HG03280 (cell line): Measurements from ENCODE around the gene NADSYN1.
A peak's percentile ranks its signal among the peaks of the same experiment; 100 is the strongest.

ENCODE experiments used
- ATAC-seq: cut with Tn5 transposase; IDR thresholded peaks from one replicate; pipeline ENCODE4 v1.9.1; 2021; ENCODE audit warnings: mild to moderate bottlenecking, moderate library complexity; ENCODE audit not compliant: unreplicated experiment

NADSYN1 gene

GRCh38 chr11:71433648-71434450, 19.2 kb upstream of the NADSYN1 start:
- no peak for ATAC-seq

DNA sequence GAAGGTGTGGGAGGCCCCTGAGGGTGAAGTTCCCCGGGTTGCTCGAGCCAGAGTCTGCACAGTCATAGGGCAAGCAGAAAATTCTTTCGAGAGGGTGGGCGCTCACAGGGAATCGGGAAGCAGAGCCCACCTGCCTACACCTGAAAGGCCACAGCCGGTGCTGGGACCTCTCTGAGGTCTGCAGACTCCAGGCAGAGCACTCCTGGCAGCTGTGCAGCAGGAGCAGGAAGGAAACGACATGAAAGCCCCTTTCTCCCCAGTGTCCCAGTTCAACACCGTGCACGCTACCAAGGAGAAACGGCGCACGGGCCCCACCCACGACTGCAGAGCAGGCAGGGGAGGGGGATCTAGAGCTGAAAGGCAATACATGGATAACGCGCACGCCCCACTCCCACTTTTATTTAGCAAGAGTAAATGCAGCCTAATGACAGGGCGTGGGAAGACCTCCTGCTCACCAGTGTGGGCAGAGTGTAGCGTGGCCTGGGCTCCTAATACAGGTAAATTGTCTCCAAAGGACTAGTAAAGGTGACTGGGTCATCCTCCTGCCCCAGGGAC, 18.4 kb upstream of the NADSYN1 start:
- ATAC-seq: no peak

DNA sequence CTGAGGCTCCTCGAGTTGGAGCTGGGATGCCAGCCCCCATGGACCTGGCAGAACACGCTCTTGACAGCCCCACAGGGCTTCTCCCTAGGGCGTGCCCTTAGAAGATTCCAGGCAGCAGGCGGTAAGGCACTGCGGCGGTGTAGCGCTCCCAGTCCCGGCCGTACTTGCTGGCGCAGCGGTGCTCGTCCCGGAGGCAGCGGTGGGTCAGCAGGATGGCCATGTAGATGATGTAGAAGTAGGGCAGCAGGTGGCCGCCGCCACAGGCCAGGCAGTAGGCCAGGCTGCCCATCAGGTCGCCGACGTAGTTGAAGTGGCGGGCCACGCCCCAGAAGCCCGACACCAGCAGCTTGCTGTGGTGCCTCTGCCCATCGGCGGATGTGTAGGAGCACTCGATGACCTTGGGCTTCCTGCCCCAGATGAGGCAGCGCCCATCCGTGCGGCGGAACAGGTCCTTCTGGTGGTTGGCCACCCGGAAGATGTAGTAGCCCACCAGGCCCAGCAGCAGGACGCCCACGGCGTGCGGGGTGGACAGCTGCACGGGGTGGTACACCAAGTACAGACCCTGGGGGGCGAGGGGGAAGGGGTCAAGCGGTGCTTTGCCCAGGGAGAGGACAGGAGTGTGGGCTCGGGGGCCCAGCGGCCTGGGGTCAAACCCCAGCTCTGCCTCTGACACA, 17.6 kb upstream of the NADSYN1 start:
- ATAC-seq: no peak

DNA sequence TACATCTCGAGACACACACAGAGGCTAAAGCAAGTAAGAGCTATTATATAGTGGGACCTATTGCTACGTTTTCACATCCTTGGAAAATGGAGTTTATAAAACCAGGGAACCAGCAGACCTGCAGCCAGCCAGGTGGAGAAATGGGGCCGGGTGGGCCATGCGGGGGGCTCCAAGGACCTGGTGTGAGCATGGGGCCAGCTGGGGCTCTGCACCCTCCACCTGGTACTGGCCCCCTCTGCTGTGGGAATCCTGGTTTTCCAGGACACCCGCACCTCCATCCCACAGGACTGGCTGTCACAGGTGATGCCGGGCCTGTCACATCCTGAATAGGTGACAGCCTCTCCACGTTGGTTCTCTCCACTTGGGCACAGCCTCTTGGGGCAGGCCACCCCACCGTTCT, 16.1 kb upstream of the NADSYN1 start:
- no peak for ATAC-seq

GRCh38 chr11:71437399-71437798, 15.6 kb upstream of the NADSYN1 start:
- ATAC-seq: no peak

- no peak for ATAC-seq
These were observed 15.1 kb upstream of the NADSYN1 start for GRCh38 chr11:71437879-71438278.

DNA sequence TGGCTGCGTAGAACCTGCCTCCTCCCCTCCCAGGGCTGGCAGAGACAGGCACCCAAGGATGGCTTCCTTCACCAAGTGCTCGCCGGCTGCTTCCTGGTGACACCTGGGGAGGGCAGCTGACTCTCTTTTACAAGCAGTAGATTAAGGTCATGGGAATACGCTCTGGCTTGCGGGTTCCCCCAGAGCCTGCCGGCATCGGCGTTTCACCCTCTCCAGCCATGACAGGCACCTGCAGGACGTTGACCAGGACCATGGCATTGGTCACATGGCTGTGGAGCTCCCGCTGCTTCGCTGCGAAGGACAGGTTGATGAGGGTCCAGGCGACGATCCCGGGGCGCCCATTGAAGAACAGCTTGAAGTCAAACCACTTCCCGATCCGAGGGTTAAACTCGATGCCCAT, 14.4 kb upstream of the NADSYN1 start:
- no peak for ATAC-seq

DNA sequence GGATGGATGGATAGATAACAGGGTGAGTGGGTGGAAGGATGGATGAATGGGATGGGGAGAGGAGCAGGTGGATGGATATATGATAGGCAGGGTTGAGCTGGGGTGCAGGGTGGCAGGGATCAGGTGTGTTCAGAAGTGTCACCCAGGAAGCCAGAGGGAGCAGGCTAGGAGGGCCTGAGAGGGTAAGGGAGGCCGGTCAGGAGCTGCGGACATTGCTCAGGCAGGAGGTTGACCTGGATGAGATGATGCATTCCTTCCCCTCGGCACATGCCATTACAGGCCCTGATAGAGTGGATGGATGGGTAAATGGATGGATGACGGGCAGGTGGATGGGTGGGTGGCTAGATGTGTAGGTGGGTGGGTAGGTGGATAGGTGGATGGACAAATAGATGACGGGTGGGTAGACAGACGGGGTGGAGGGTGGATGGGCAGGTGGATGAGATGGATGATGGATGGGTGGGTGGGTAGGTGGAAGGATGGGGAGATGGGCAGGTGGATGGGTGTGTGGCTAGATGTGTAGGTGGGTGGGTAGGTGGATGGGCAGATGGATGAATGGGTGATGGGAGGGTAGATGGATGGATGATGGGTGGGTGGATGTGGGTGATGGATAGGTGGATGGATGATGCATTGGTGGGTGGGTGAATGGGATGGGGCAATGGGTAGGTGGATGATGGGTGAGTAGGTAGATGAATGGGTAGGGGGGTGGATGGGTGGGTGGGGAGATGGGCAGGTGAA, 12.8 kb upstream of the NADSYN1 start:
- no peak for ATAC-seq

DNA sequence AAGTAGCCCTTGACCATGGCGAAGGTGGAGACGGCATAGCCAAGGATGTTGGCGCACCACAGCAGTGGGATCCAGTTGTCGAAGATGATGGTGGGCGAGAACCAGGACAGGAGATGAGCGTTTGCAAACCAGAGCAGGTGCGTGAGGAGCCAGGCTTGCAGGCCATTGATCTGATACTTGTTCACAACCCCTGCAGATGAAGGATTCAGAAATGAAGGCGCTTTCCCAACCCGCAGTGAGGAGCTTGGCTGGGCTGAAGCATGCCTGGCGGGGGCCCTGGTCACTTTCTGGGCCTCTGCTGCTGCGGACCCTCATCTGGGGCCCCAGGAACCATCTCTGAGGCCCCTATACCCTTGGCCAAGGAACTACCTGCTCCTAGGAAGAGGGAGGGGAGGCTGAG, 11.8 kb upstream of the NADSYN1 start:
- no peak for ATAC-seq

DNA sequence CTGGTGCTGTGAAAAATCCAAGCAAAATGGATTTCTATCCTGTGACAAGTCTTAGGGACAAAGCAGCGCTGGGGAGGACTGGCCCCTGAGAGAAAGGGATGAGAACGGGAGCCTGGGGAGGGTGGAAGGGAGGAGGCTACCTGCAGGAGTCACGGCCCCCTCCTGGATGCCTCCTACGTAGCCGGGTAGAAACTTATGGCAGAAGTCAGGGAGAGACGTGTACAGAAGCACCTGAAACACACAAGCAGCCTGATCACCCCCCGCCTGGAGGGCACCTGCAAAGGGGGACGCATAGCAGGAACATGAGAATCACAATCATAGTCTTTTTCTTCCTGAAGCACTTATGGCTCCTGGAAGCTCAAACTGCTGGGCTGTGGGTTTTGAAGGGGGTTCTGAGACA, 10.9 kb upstream of the NADSYN1 start:
- ATAC-seq: no peak

GRCh38 chr11:71442880-71443279, 10.1 kb upstream of the NADSYN1 start:
- no peak for ATAC-seq

- ATAC-seq: no peak
These were observed 9.1 kb upstream of the NADSYN1 start for GRCh38 chr11:71443736-71444445.

DNA sequence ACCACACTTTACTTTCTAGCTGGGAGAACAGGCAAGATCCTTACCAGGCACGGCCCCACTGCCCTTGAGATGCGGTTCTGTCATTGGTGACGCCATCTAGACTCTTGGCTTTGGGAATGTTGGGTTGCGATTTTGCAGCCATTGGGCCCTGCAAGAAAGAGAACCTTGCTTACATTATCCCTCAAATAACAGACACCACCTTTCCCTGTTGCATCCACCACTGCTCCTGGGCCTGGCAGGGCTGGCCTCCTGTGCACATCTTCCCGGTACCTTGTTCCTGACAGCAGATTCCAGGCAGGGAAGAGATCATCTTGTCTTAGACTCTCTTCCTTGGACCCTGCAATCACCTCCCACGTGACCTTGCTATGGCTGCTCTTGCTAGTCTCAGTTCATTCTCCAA, 8.2 kb upstream of the NADSYN1 start:
- no peak for ATAC-seq

- ATAC-seq: no peak
These were observed 6.9 kb upstream of the NADSYN1 start for GRCh38 chr11:71446150-71446549.

GRCh38 chr11:71446942-71447688, 5.9 kb upstream of the NADSYN1 start:
- no peak for ATAC-seq

- no peak for ATAC-seq
These were observed 5.2 kb upstream of the NADSYN1 start for GRCh38 chr11:71447791-71448256.

GRCh38 chr11:71448257-71449171, 4.5 kb upstream of the NADSYN1 start, which contains the start of gene DHCR7:
Gene DHCR7, minus strand, starts transcription at chr11:71448393. Its CDS starts 3,441 bp downstream, at chr11:71444952.
- peak; percentile 82 for ATAC-seq

DNA sequence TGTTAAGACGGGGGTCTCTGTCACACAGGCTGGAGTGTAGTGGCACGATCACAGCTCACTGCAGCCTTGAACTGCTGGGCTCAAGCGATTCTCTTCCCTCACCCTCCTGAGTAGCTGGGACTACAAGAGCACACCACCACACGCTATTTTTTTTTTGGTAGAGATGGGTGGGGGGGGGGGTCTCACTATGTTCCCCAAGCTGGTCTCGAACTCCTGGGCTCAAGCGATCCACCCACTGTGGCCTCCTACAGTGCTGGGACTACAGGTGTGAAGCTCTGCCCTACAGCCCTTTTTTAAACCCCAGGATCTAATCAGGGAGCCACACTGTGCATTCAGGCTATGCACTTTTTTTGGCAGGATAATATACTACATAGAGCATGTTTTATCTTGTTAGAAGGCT, 3.4 kb upstream of the NADSYN1 start:
- ATAC-seq: no peak

DNA sequence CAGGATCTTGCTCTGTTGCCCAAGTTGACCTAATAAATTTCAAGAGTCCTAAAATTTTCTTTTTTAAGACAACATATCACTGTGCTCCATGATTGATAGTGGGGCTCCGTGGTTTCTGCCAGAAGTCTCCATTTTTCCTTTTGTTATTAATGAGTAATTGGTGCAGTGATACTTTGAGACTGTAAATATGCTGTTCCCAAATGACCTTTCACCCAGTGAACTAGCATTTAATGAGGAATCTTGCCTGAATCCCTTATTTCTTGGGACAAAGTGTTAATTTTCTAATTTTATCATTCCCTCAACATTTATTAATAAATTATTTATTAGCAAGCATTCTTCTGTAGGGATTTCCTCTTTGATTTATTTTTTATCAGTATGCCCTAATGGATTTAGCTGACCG, 2.5 kb upstream of the NADSYN1 start:
- no peak for ATAC-seq
